ENCODE measurements around the gene PRUNE1. TPM values are rescaled to one million over a fixed set of nuclear protein-coding genes. Genes with fewer than 3 reads are reported as not detected.

PRUNE1 gene
- total and polyA plus RNA-seq, 4 donors = 6.1 to 10.6 (median 9.4) TPM

GRCh38 chr1:151043163-151043562, 34.9 kb downstream of the PRUNE1 start:
- WGBS = 92% methylated on average over 1 of the region's 1 CpG
- TF ChIP-seq FOXA1 (IDR thresholded peaks at IDR 0.05) = no peak
- TF ChIP-seq NR2F2 (IDR thresholded peaks at IDR 0.05) = no peak
- no peak for TF ChIP-seq JUND (IDR thresholded peaks at IDR 0.05)
- TF ChIP-seq SP1 (IDR thresholded peaks at IDR 0.05) = no peak
- TF ChIP-seq HNF4G (IDR thresholded peaks at IDR 0.05) = no peak
- TF ChIP-seq REST (IDR thresholded peaks at IDR 0.05) = no peak
- TF ChIP-seq ZBTB33 (IDR thresholded peaks at IDR 0.05) = no peak
- TF ChIP-seq EGR1 (IDR thresholded peaks at IDR 0.05; ENCODE audit: low read depth in 2 of 2) = no peak
- TF ChIP-seq HNF4A (conservative IDR thresholded peaks at IDR 0.05) = no peak

GRCh38 chr1:151047591-151047924, 39.3 kb downstream of the PRUNE1 start, which contains the start of gene C1orf56:
Gene C1orf56, plus strand, starts transcription at chr1:151047751. Its CDS starts 97 bp downstream, at chr1:151047848.
- Histone ChIP-seq H3K36me3 (ENCODE audit: control insufficient read depth in 4 of 4, insufficient read depth in 3 of 4, low read depth in 1 of 4, low read length in 3 of 4) (peaks cover 0 to 15% (median 9%) of the 10 kb centered on the region in 4 donors), H3K4me3 (ENCODE audit: low read depth in 1 of 3, low read length in 3 of 3) (peak within 1 kb of the TSS; percentile 70 to 83 (median 81)), H3K27me3 (ENCODE audit: control insufficient read depth in 4 of 4, insufficient read depth in 4 of 4, low read length in 3 of 4) (no peaks in the 10 kb centered on the region), H3K9me3 (ENCODE audit: control insufficient read depth in 4 of 4, low read length in 3 of 4) (no peaks in the 10 kb centered on the region), H3K9ac (ENCODE audit: low read depth in 1 of 2, low read length in 2 of 2) (peak within 1 kb of the TSS; percentile 63 to 76), H3K4me1 (ENCODE audit: control insufficient read depth in 4 of 4, insufficient read depth in 4 of 4, low read length in 3 of 4) (peaks cover 0 to 16% (median 12%) of the 10 kb centered on the region in 4 donors), H3K27ac (ENCODE audit: low read depth in 1 of 2, low read length in 2 of 2) (peak within 1 kb of the TSS; percentile 71 to 73)
- peak; percentile 68 for DNase-seq (ENCODE audit: low spot score)
- under 1% methylated on average over 29 of the region's 29 CpGs for WGBS
- TF ChIP-seq SP1 (IDR thresholded peaks at IDR 0.05) (no peak), NR2F2 (IDR thresholded peaks at IDR 0.05) (no peak), HNF4A (conservative IDR thresholded peaks at IDR 0.05) (no peak), FOXA2 (IDR thresholded peaks at IDR 0.05) (no peak), JUND (IDR thresholded peaks at IDR 0.05) (no peak), EGR1 (IDR thresholded peaks at IDR 0.05; ENCODE audit: low read depth in 2 of 2) (no peak), GABPA (IDR thresholded peaks at IDR 0.05 in 1 of 2, conservative IDR thresholded peaks at IDR 0.05 in 1 of 2) (no peak), ATF3 (IDR thresholded peaks at IDR 0.05) (no peak), ZBTB33 (IDR thresholded peaks at IDR 0.05) (no peak), RXRA (IDR thresholded peaks at IDR 0.05) (no peak), YY1 (IDR thresholded peaks at IDR 0.05) (no peak), CTCF (IDR thresholded peaks at IDR 0.05; ENCODE audit: low read depth, low read length, missing input control) (no peak), REST (IDR thresholded peaks at IDR 0.05) (no peak), RAD21 (IDR thresholded peaks at IDR 0.05) (no peak), FOXA1 (IDR thresholded peaks at IDR 0.05) (no peak), HNF4G (IDR thresholded peaks at IDR 0.05) (no peak)

More at GRCh38 chr1:151043163-151043562, 34.9 kb downstream of the PRUNE1 start:
- peaks cover 0 to 8% (median 4%) of the 10 kb centered on the region in 4 donors for H3K4me1 ChIP-seq (ENCODE audit: control insufficient read depth in 4 of 4, insufficient read depth in 4 of 4, low read length in 3 of 4)
- H3K36me3 ChIP-seq (ENCODE audit: control insufficient read depth in 4 of 4, insufficient read depth in 3 of 4, low read depth in 1 of 4, low read length in 3 of 4) = peaks cover 0 to 5% (median 0%) of the 10 kb centered on the region in 4 donors
- no peak for DNase-seq (ENCODE audit: low spot score)
- H3K27ac ChIP-seq (ENCODE audit: low read depth in 1 of 2, low read length in 2 of 2) = no peak overlapping the region
- no peak overlapping the region for H3K9ac ChIP-seq (ENCODE audit: low read depth in 1 of 2, low read length in 2 of 2)
- H3K9me3 ChIP-seq (ENCODE audit: control insufficient read depth in 4 of 4, low read length in 3 of 4) = no peaks in the 10 kb centered on the region
- H3K4me3 ChIP-seq (ENCODE audit: low read depth in 1 of 3, low read length in 3 of 3) = no peak overlapping the region
- H3K27me3 ChIP-seq (ENCODE audit: control insufficient read depth in 4 of 4, insufficient read depth in 4 of 4, low read length in 3 of 4) = no peaks in the 10 kb centered on the region

Measured in liver (tissue), 9 donors.